Measurements from ENCODE around the gene NDUFAF5. TPM values are rescaled to one million over a fixed set of nuclear protein-coding genes. Genes with fewer than 3 reads are reported as not detected.

The NDUFAF5 gene
- polyA plus RNA-seq, 1 experiment: 6.3 TPM

GRCh38 chr20:13863244-13863643, 78.4 kb downstream of the NDUFAF5 start:
- no peak for DNase-seq (ENCODE audit: low read depth)
- CTCF ChIA-PET: interaction anchor here (1.1 to 1.4 kb wide), 4 partner anchors 9 to 112 kb away, joined by 3 to 5 read pairs (median 3); no protein-coding TSS in a partner anchor

GRCh38 chr20:13865156-13865555, 80.3 kb downstream of the NDUFAF5 start:
- DNase-seq (ENCODE audit: low read depth): no peak
- CTCF ChIA-PET: interaction anchor here (1.2 to 1.4 kb wide), 2 partner anchors 13 to 45 kb away, joined by 4 to 6 read pairs; no protein-coding TSS in a partner anchor
- POLR2A ChIA-PET: interaction anchor here (0.7 to 1.0 kb wide), 2 partner anchors 13 to 46 kb away, joined by 3 to 4 read pairs; no protein-coding TSS in a partner anchor

More at GRCh38 chr20:13863244-13863643, 78.4 kb downstream of the NDUFAF5 start:
- POLR2A ChIA-PET: interaction anchor here (0.6 kb wide), 1 partner anchor 11 kb away, joined by 3 read pairs; no protein-coding TSS in a partner anchor
- TF ChIP-seq CTCF (IDR thresholded peaks at IDR 0.05; ENCODE audit: insufficient read depth, low read depth, low read length): no peak
- Histone ChIP-seq H3K36me3 (ENCODE audit: control insufficient read depth, insufficient read depth, low read length) (no peaks in the 10 kb centered on the region), H3K4me3 (ENCODE audit: low read depth, low read length) (no peak overlapping the region), H3K27me3 (ENCODE audit: control insufficient read depth, insufficient read depth, low read length) (no peaks in the 10 kb centered on the region)

GRCh38 chr20:13865791-13866351, 81.0 kb downstream of the NDUFAF5 start:
- POLR2A ChIA-PET: interaction anchor here (0.7 to 1.0 kb wide), 3 partner anchors 10 to 47 kb away, joined by 3 to 4 read pairs (median 4); no protein-coding TSS in a partner anchor
- peak; percentile 85 for DNase-seq (ENCODE audit: low read depth)
- CTCF ChIA-PET: interaction anchor here (0.7 to 1.4 kb wide), 3 partner anchors 14 to 113 kb away, joined by 3 to 6 read pairs (median 4); no protein-coding TSS in a partner anchor
- H3K27me3 ChIP-seq (ENCODE audit: control insufficient read depth, insufficient read depth, low read length): no peaks in the 10 kb centered on the region
- no peaks in the 10 kb centered on the region for H3K36me3 ChIP-seq (ENCODE audit: control insufficient read depth, insufficient read depth, low read length)
- no peak overlapping the region for H3K4me3 ChIP-seq (ENCODE audit: low read depth, low read length)
- TF ChIP-seq CTCF (IDR thresholded peaks at IDR 0.05; ENCODE audit: insufficient read depth, low read depth, low read length): no peak

More at GRCh38 chr20:13865156-13865555, 80.3 kb downstream of the NDUFAF5 start:
- no peaks in the 10 kb centered on the region for H3K36me3 ChIP-seq (ENCODE audit: control insufficient read depth, insufficient read depth, low read length)
- no peak for TF ChIP-seq CTCF (IDR thresholded peaks at IDR 0.05; ENCODE audit: insufficient read depth, low read depth, low read length)
- H3K4me3 ChIP-seq (ENCODE audit: low read depth, low read length): no peak overlapping the region
- no peaks in the 10 kb centered on the region for H3K27me3 ChIP-seq (ENCODE audit: control insufficient read depth, insufficient read depth, low read length)

- H3K27me3 ChIP-seq (ENCODE audit: control insufficient read depth, insufficient read depth, low read length): no peaks in the 10 kb centered on the region
- no peaks in the 10 kb centered on the region for H3K36me3 ChIP-seq (ENCODE audit: control insufficient read depth, insufficient read depth, low read length)
- no peak for TF ChIP-seq CTCF (IDR thresholded peaks at IDR 0.05; ENCODE audit: insufficient read depth, low read depth, low read length)
- peak; percentile 67 for DNase-seq (ENCODE audit: low read depth)
- ChIA-PET CTCF (no interaction called here), POLR2A (no interaction called here)
- H3K4me3 ChIP-seq (ENCODE audit: low read depth, low read length): no peak overlapping the region
Measured at GRCh38 chr20:13868331-13868730, 83.5 kb downstream of the NDUFAF5 start.

- CTCF ChIA-PET: no interaction called here
- Histone ChIP-seq H3K4me3 (ENCODE audit: low read depth, low read length) (no peak overlapping the region), H3K27me3 (ENCODE audit: control insufficient read depth, insufficient read depth, low read length) (no peaks in the 10 kb centered on the region), H3K36me3 (ENCODE audit: control insufficient read depth, insufficient read depth, low read length) (no peaks in the 10 kb centered on the region)
- POLR2A ChIA-PET: no interaction called here
- no peak for TF ChIP-seq CTCF (IDR thresholded peaks at IDR 0.05; ENCODE audit: insufficient read depth, low read depth, low read length)
- DNase-seq (ENCODE audit: low read depth): no peak
Measured at GRCh38 chr20:13870170-13870748, 85.4 kb downstream of the NDUFAF5 start.

All from BJ (cell line).